Hematopoietic multipotent progenitor cell treated with erythropoietin and hydrocortisone succinate and interleukin-3 and kit ligand, for 4 days (in vitro differentiated cells): ENCODE data around the gene SLC2A5.

ENCODE experiments used
- DNase-seq: peaks from one replicate; pipeline ENCODE4 v3.0.0-alpha.2; 2015

Gene SLC2A5

DNA sequence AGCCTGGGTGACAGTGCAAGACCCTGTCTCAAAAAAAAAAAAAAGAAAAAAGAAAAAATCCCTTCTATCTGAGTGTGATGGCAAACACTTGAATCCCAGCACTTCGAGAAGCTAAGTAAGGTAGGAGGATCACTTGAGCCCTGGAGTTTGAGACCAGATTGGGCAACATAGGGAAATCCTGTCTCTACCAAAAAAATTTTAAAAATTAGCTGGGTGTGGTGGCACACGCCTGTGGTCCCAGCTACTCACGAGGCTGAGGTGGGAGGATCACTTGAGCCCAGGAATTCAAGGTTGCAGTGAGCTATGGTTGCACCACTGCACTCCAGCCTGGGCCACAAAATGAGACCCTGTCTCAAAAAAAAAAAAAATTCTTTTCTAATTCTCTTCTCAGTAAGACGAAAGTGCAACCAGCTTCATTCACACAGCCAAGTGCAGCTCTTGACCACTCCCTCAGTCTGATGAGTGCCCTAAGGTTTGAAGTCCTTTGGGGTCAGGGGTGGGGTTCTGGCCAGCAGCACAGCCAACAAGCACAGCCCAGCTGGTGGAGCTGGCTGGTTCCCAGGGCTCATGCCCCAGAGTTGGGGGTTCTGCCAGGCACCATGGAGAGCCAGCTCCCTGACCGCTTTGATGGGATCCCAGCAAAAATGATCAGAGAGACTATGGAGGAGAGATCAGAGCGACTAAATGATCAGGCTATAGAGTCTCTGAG is 8.0 kb downstream of the SLC2A5 start:
- no peak for DNase-seq

DNA sequence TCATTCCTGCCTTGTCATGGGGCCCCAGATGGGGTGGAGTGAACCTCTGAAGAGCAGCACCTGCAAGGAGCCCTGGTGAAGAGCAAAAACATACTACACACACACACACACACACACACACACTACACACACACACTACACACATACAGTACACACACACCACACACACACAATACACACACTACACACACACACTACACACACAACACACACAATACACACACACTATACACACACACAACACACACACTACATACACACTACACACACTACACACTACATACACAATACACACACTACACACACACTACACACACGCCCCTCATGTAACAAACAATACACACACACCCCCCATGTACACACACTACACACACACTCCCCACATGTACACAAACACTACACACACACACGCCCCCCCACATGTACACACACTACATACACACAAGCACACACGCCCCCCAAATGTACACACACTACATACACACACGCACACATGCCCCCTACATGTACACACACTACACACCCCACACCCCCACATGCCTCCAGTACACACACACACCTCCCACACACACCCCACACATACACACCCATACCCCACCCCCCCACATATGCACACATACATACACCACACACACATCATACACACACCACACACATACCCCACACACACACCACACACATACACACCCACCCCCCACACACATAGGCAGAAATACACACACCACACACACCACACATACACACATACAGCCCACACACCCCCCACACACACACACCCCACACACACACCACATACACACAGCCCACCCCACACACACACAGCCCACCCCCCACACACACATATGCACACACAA is 9.3 kb downstream of the SLC2A5 start:
- DNase-seq = no peak

DNA sequence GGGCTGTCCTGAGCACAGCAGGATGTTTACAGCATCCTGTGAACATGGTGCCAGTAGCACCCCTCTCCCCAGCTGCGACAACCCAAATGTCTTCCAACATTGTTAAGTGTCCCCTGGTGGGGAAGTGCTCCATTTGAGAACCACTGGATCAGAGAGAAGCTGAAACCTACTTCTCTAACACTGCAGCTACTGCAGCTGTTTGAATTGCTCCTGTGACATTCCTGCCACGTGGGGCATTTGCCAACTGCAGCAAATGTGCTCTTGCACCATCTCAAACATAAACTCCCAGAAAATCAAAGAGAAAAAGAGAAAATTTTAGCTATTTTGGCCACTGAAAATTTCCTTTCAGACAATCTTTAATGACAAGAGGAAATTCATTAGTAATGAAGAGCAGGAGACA is 11.0 kb downstream of the SLC2A5 start:
- no peak for DNase-seq

DNA sequence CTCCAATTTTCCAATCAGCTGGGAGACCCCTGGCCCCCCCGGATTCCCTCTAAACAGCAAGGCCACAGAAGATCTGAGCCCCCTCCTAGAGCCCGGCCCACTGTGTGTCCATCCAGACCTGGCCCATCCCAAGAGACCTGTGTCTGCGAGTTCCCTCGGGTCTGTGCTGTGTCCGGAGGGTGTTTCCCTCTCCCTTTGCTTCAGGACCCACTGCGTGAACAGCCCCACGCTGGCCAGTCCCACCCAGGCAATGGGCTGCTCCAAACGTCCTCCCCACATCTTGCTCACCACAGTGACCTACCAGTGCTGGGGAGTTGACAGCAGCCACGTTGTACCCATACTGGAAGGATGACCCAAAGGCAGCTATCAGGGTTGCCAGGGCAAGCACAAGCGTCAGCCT is 11.6 kb downstream of the SLC2A5 start:
- no peak for DNase-seq

DNA sequence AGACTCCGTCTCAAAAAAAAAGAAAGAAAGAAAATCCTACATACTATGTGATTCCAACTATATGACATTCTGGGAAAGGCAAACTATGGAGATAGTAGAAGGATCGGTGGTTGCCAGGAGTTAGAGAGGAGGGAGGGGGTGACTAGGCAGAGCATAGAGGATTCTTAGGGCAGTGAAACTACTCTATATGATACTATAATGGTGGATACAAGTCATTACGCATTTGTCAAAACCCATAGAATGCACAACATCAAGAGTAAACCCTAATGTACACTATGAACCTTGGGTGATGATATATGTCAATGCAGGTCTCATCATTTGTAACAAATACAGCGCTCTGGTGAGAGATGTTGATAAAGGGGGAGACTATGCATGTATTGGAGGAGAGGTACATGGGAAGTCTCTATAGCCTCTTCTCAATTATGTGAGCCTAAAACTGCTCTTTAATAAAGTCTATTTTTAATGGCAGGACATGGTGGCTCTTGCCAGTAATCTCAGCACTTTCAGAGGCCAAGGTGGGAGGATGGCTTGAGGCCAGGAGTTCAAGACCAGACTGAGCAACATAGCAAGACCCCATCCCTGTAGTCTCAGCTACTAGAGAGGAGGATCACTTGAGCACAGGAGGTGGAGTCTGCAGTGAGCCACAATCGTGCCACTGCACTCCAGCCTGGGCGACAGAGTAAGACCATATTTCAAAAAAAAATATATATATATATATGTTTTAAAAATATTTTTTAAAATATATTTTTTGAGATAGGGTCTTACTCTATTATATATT is 17.0 kb downstream of the SLC2A5 start:
- DNase-seq = no peak

DNA sequence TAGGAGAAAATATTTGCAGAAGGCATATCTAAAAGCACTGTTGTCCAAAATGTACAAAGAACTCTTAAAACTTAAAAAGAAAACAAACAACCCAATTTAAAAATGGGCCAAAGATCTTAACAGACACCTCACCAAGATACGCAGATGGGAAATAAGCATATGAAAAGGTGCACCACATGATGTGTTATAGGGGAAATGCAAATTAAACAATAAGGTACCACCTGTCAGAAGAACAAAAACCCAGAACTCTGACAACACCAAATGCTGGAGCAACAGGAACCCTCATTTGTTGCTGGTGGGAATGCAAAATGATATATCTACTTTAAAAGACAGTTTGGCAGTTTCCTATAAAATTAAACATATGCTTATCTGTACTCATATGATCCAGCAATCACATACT is 18.1 kb downstream of the SLC2A5 start:
- DNase-seq = no peak

DNA sequence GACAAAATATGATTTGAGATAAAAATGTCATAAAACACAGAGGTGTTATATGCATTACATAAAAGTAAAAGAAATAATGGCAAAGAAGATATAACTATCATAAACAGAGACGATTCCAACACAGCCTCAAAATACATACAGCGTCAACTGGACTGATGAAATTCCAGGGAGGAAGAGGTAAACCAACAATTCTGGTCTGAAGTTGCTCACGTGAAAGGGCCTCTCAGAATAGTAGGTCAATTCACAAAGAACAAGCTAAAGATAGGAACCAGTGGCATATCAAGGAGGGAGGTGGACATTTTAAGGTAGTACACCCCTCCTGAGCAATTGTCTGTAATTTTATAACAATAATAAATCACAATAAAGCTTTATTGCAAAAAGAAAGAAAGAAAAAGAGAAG is 18.6 kb downstream of the SLC2A5 start:
- DNase-seq = no peak

DNA sequence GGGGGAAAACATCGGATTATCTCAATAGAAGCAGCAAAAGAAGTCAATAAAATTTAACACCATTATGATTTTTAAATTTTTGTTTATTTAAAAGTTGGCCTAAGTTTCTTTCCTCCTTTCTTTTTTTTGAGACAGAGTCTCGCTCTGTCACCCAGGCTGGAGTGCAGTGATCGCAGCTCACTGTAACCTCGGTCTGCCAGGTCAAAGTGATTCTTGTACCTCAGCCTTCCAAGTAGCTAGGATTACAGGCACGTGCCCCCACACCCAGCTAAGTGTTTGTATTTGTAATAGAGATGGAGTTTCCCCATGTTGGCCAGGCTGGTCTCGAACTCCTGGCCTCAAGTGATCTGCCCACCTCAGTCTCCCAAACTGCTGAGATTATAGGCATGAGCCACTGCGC is 20.9 kb downstream of the SLC2A5 start:
- DNase-seq = no peak

DNA sequence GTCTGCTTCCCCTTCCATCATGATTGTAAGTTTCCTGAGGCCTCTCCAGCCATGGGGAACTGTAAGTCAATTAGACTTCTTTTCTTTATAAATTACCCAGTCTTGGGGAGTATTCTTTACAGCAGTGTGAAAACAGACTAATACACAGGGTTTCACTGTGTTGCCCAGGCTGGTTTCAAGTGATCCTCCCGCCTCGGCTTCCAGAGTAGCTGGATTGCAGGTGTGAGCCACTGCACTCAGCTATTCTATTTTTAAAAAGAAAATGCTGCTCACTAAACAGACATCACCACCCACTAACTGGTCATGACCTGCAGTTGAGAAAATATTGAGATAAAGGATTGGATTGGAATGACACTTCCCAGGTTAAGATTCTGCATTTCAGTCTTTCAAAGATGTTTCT is 22.4 kb downstream of the SLC2A5 start:
- no peak for DNase-seq

DNA sequence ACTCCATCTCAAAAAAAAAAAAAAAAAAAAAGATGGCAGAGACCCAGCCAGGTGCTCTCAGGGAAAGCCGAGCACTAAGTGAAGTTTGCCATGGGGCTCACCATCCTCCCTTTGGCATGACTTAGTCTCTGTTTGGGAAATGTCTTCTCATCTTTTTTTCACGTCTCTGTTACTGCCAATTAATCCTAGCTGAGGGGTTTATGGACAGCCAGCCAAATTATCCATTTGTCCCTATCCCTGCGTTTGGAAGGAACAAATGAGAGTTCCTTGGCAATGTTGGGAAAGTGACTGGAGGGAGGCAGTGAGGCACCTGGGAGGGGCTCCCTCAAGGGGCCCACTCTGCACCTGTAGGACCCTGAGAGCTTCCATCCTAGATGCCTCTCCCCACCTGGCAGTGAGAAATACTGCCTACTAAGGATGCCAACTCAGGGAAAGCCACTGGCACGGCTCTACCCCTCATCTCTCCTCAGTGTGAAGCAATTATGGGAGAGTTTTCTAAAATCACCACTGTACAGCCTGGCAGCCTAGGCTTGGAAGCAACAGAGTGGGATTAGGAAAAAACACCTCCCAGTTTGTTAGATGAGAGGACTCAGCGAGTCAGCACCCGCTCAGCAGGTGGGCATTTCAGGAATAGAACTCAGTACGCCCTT is 23.4 kb downstream of the SLC2A5 start:
- no peak for DNase-seq

DNA sequence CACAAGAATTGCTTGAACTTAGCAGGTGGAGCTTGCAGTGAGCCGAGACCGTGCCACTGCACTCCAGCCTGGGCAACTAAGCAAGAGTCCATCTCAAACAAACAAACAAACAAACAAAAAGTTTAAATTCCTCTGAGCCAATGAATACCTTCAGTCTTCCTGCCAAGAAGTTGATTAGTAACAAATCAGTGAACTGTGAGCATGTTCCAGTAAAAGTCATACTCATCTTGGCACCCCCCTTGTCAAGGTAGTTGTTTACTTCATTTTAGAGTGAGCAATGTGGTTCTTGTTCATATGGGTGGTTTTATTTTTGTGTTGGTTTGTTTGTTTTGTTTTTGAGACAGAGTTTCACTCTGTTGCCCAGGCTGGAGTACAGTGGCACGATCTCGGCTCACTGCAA is 25.2 kb downstream of the SLC2A5 start:
- no peak for DNase-seq

DNA sequence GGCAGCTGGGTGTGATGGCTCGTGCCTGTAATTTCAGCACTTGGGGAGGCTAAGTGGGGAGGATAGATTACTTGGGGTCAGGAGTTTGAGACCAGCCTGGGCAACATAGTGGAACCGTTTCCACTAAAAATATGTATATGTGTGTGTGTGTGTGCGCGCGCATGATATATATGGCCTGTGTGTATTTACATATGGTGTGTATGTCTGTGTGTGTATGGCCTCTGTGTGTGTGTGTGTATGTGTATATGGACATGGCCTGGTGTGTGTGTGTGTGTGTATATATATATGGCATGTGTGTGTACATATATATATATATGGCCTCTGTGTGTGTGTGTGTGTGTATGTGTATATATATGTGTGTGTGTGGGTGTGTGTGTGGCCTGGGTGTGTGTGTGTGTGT is 27.2 kb downstream of the SLC2A5 start:
- DNase-seq = no peak

DNA sequence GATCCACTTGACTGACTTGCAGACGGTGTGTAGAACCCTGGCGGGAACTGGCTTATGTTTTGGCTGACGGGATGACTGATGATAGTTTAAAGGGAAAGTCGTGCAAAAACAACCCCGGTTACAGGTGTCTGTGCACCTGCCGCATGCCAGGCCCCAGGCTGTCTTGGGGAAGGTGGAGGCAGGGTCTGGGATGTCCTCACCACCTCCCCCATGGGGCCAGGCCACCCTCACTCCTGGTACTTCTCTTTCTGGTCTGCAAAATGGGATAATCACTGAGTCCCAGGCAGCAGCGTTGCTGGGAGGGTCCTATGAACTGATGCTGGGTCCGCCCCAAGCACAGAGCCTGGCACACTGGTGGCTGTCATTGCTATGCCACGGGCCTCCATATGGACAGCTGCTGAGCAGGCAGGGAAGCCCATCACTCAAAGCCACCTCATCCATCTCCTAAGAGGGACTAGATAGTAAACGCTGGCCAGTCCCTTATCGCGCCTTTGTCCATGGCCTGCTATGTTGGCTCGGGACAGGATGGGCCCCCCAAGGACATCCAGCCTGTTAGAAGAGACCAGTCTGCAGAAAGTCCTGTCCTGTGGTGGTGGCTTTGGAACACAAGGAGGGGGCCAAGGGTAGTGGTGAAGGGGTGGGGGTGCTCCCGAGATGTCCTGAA is 28.2 kb downstream of the SLC2A5 start:
- DNase-seq = no peak

DNA sequence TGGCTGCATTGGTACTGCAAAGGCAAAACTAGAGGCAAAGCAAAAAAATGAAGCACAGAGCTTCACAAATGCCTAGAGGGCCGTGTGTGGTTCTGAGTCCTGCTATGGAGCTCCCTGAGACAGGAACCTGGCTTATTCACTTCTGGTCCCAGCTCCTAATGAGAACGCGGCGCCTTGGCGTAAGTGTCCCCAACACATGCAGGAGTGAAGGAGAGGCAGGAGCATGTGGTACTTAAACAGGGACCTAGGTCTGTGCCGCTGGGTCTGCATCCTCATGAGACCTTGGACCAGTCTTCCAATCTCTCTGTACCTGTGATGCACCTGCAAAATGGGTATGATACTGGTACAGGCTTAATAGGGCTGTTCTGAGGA is 28.8 kb downstream of the SLC2A5 start:
- DNase-seq = no peak

DNA sequence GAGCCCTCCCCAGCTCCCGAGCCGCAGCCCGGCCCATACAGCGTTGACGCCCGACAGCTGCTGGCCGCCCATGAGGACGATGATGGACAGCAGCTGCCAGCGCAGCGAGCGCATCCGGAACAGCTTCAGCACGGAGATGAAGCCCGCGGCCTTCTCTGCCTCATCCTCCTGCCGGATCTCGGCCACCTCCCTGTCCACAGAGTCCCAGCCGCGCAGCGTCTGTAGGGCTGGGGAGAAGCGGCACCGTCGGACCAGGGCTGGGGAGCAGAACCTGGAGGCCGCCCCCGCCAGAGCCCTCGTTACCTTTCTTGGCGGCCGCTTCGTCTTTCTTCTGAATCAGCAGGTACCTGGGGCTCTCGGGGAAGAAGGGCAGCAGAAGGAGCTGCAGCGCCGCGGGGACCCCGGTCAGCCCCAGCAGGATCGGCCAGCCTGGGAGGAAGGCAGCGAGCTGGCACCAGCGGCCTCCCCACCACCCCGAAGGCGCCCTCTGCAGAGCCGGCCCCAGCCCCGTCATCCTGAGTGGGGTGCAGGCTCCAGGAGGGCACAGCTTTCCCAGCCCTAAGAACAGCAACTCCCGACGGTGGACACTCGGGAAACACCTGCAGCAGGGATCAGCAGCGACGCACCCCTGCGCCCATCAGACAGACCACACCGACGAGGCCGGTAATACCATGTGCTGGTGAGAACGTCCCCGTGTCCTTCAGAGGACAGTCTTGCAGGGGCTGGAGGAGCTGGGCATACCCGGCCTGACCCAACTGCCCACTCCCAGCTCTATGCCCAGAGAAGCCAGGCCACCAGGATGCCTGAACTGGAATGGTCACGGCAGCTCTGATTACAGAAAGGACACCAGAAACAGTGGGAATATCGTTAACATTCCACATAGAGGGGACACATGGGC is 29.4 kb downstream of the SLC2A5 start:
- no peak for DNase-seq

DNA sequence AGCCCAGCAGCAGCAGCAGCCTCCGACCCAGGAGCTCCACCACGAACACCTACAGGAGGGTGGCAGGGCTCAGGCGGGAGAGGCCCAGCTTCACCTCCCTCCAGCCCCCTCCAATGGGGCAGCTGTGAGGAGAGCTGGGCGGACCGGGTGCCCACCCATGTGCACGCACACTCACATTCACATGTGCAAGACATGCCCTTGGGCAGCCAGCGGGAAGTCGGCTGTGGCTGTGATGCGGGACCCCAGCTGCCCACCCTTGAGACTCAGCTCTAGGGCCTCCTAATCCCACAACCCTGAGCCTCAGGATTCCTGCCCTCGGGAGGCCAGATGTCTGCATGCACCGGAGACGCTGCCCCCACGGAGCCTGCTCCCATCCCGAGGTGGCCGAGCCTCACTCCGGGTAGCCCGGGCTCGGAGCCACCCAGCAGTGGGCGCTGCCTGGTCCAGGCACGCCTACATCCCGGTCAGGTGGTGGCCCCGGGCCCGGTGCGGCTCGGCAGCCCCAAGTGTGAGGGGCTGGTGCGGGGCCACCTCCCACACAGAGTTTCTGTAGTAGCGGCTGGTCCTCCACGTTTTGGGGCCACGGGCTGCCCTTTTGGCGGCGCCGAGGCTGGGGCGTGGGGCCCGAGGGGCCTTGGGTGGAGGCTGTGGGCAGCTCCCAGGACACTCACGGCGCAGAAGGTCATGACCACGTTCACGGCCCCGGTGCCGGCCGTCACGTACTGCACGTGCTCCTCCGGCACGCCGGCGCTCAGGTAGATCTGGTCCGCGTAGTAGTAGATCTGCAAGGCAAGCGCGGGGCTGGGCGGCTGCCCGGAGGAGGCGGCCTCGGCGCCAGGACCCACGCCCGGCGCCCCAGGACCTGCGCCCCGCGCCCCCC is 30.3 kb downstream of the SLC2A5 start:
- DNase-seq = no peak

DNA sequence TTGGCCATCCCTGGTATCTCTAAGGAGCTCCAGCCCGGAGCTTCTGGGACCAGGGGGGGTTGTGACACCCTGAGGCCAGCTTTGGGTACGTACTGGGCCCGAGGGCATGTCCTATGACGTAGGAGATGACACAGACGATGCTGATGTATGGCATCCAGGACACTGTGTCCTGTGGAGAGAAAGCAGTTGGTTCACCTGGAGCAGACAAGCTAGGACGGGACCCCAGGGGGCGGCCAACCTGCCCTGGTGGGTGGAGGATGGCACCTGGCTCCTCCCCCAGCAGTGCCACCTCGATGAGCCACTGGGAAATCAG is 31.1 kb downstream of the SLC2A5 start:
- no peak for DNase-seq

DNA sequence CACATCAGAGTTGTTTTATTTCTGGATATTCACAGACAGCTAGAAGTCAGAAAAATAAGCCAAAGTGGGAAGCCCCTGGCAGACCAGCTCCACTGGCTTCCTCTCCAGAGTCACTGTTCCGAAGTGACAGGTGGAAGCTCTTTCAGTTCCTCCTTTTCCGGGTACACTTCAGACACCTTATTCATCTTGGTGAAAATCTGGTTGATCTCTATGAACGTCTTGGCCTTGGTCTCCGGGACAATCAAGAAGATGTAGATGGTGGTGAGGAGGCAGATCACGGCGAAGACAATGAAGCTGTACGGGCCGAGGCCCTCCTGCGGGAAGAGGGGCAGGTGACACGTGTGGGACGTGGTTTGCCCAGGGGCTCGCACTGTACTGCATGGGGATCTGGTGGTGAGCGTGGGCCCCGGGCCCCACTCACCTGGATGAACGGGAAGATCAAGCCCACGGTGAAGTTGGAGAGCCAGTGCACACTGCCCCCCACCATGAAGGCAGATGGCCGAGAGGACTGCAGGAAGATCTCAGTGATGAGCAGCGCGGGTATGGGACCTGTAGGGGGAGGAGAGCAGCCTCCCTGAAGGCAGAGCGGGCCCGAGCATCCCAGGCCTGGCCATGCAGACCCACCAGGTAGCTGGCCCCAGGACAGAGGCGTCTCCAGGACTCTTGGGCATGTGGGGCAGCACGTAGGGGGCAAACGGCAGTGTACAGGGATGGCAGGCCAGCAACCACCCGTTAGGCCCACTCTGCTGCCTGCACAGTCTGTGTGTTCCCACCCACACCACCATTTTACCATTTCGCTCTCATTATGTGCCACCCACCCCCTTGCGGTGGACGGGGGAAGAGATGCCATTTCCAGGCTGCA is 31.7 kb downstream of the SLC2A5 start:
- DNase-seq = no peak

DNA sequence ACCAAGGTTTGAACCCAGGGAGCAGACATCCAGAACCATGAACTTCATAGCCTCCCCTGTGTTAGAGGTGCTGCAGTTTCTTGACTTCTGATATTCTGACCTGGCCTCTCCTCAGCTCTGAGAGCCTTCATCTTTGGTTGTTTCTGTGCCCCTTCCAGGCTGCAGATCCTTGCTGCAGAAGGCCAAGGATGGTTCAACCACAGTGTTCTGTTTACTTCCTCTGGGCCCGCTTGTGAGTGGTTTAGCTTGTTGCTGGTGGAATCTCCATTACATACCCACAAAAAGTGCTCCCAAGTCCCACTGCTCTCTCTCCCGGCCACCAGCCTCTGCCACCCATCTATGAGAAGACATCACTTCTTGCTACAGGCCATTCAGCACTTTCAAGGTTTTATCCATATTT is 34.2 kb downstream of the SLC2A5 start:
- DNase-seq = no peak

DNA sequence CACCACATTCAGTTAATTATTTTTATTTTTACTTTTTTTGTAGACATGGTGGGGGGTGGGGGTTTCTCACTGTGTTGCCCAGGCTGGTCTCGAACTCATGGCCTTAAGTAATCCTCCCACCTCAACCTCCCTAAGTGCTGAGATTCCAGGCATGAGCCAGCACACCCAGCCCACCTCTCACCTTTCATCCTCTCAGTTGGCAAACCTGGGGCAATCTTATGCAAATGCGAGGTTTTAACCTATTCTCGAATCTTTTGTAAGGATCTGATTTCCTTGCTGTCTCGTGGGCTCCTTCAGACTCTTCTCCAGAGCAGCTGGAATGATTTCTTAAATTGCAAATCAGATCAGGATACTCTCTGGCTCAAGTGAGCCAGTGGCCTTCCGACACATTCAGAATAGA is 36.1 kb downstream of the SLC2A5 start:
- no peak for DNase-seq
